Measurements from ENCODE around the gene ACER3. TPM values are rescaled to one million over a fixed set of nuclear protein-coding genes. Genes with fewer than 3 reads are reported as not detected.

ACER3 gene
- polyA plus RNA-seq, 1 donor from 2014 or later, result 14.9 TPM

DNA sequence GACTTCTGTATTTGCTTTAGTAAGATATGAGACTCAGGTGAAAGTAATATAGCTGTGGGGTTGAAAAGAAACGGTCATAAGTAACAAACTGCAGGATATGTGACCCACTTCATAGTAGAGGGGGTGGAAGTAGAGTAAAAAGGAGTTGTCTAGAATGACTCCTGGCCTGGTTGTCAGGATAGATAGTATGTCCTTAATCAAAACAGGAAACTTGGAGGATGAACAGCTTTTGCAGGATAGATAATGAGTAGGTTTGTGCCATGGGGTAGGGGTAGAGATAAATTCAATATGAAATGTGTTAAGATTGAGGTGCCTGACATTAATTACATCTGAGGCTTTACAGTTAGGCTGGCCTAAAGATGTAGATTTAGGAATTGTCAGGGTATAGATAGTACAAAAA is 126.5 kb downstream of the ACER3 start:
- Histone ChIP-seq H3K79me2 (replicated peaks; ENCODE audit: insufficient read depth, low read length) (no peaks in the 10 kb centered on the region), H3K27ac (ENCODE audit: low read length) (no peak overlapping the region), H3K27me3 (ENCODE audit: insufficient read depth, low read depth, low read length) (no peaks in the 10 kb centered on the region), H2AFZ (ENCODE audit: low read depth, low read length) (no peak overlapping the region), H3K9me2 (ENCODE audit: insufficient read depth, low read length) (no peaks in the 10 kb centered on the region), H3K4me3 (ENCODE audit: low read length) (no peak overlapping the region), H3K9ac (ENCODE audit: low read length) (no peak overlapping the region), H4K20me1 (ENCODE audit: insufficient read depth) (no peaks in the 10 kb centered on the region), H3F3A (ENCODE audit: insufficient read depth, low read length, poor library complexity, severe bottlenecking) (no peaks in the 10 kb centered on the region), H3K36me3 (ENCODE audit: insufficient read depth, low read length) (no peaks in the 10 kb centered on the region), H3K9me3 (ENCODE audit: low read length) (no peaks in the 10 kb centered on the region), H3K4me2 (ENCODE audit: low read length) (no peak overlapping the region)
- TF ChIP-seq, protein P1, sequence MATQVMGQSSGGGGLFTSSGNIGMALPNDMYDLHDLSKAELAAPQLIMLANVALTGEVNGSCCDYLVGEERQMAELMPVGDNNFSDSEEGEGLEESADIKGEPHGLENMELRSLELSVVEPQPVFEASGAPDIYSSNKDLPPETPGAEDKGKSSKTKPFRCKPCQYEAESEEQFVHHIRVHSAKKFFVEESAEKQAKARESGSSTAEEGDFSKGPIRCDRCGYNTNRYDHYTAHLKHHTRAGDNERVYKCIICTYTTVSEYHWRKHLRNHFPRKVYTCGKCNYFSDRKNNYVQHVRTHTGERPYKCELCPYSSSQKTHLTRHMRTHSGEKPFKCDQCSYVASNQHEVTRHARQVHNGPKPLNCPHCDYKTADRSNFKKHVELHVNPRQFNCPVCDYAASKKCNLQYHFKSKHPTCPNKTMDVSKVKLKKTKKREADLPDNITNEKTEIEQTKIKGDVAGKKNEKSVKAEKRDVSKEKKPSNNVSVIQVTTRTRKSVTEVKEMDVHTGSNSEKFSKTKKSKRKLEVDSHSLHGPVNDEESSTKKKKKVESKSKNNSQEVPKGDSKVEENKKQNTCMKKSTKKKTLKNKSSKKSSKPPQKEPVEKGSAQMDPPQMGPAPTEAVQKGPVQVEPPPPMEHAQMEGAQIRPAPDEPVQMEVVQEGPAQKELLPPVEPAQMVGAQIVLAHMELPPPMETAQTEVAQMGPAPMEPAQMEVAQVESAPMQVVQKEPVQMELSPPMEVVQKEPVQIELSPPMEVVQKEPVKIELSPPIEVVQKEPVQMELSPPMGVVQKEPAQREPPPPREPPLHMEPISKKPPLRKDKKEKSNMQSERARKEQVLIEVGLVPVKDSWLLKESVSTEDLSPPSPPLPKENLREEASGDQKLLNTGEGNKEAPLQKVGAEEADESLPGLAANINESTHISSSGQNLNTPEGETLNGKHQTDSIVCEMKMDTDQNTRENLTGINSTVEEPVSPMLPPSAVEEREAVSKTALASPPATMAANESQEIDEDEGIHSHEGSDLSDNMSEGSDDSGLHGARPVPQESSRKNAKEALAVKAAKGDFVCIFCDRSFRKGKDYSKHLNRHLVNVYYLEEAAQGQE (IDR thresholded peaks at IDR 0.05; ENCODE audit: borderline replicate concordance), result no peak
- no peak for TF ChIP-seq EP300 (conservative IDR thresholded peaks at IDR 0.05; ENCODE audit: poor library complexity, severe bottlenecking)
- no peak for TF ChIP-seq SMC3 (conservative IDR thresholded peaks at IDR 0.05; ENCODE audit: poor library complexity)
- TF ChIP-seq EZH2 (IDR thresholded peaks at IDR 0.05; ENCODE audit: borderline replicate concordance, insufficient read depth, low read length, poor library complexity, severe bottlenecking), result no peak
- TF ChIP-seq RAD21 (conservative IDR thresholded peaks at IDR 0.05), result no peak
- TF ChIP-seq POLR2AphosphoS5 (IDR thresholded peaks at IDR 0.05), result no peak
- no peak for TF ChIP-seq TAF1 (IDR thresholded peaks at IDR 0.05; ENCODE audit: low read depth)

DNA sequence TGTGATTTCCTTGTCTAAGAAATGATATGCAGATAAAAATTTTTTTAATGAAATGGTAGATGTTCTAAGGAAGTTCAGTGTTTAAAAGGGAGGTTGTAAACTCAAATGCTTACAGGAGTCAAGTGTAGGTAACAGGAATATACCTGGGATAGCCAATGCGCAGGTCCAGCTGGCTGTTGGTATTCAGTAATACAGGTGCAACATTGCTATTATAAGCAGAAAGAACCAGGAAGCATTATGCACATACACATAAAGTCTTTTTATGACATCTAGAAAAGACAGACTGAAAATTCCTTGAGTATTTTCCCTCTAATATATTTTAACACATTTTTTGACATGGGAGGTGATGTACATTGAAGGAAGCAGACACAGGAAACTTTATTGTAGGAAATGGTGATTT is 129.9 kb downstream of the ACER3 start:
- no peaks in the 10 kb centered on the region for H3K36me3 ChIP-seq (ENCODE audit: insufficient read depth, low read length)
- H3K4me2 ChIP-seq (ENCODE audit: low read length), result no peak overlapping the region
- no peaks in the 10 kb centered on the region for H3K9me2 ChIP-seq (ENCODE audit: insufficient read depth, low read length)
- no peaks in the 10 kb centered on the region for H3F3A ChIP-seq (ENCODE audit: insufficient read depth, low read length, poor library complexity, severe bottlenecking)
- no peak overlapping the region for H2AFZ ChIP-seq (ENCODE audit: low read depth, low read length)
- no peak overlapping the region for H3K9ac ChIP-seq (ENCODE audit: low read length)
- no peaks in the 10 kb centered on the region for H3K79me2 ChIP-seq (replicated peaks; ENCODE audit: insufficient read depth, low read length)
- no peak for TF ChIP-seq POLR2AphosphoS5 (IDR thresholded peaks at IDR 0.05)
- TF ChIP-seq RAD21 (conservative IDR thresholded peaks at IDR 0.05), result no peak
- no peak for TF ChIP-seq EP300 (conservative IDR thresholded peaks at IDR 0.05; ENCODE audit: poor library complexity, severe bottlenecking)
- TF ChIP-seq SMC3 (conservative IDR thresholded peaks at IDR 0.05; ENCODE audit: poor library complexity), result no peak
- TF ChIP-seq, protein P2, sequence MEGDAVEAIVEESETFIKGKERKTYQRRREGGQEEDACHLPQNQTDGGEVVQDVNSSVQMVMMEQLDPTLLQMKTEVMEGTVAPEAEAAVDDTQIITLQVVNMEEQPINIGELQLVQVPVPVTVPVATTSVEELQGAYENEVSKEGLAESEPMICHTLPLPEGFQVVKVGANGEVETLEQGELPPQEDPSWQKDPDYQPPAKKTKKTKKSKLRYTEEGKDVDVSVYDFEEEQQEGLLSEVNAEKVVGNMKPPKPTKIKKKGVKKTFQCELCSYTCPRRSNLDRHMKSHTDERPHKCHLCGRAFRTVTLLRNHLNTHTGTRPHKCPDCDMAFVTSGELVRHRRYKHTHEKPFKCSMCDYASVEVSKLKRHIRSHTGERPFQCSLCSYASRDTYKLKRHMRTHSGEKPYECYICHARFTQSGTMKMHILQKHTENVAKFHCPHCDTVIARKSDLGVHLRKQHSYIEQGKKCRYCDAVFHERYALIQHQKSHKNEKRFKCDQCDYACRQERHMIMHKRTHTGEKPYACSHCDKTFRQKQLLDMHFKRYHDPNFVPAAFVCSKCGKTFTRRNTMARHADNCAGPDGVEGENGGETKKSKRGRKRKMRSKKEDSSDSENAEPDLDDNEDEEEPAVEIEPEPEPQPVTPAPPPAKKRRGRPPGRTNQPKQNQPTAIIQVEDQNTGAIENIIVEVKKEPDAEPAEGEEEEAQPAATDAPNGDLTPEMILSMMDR (IDR thresholded peaks at IDR 0.05; ENCODE audit: poor library complexity, severe bottlenecking), result no peak
- TF ChIP-seq EZH2 (IDR thresholded peaks at IDR 0.05; ENCODE audit: borderline replicate concordance, insufficient read depth, low read length, poor library complexity, severe bottlenecking), result no peak
- TF ChIP-seq, protein P1 (IDR thresholded peaks at IDR 0.05; ENCODE audit: borderline replicate concordance), result no peak
- no peaks in the 10 kb centered on the region for H3K27me3 ChIP-seq (ENCODE audit: insufficient read depth, low read depth, low read length)
- H3K27ac ChIP-seq (ENCODE audit: low read length), result no peak overlapping the region
- H3K9me3 ChIP-seq (ENCODE audit: low read length), result no peaks in the 10 kb centered on the region
- no peaks in the 10 kb centered on the region for H4K20me1 ChIP-seq (ENCODE audit: insufficient read depth)
- no peak overlapping the region for H3K4me3 ChIP-seq (ENCODE audit: low read length)
